K562 (cell line): Measurements from ENCODE around the gene CHST2. TPM values are rescaled to one million over a fixed set of nuclear protein-coding genes. Genes with fewer than 3 reads are reported as not detected.
A peak's percentile ranks its signal among the peaks of the same experiment; 100 is the strongest.

Source experiments
- HMGN3 ChIP-seq: IDR thresholded peaks from 2 replicates; pipeline ENCODE4 v1.6.1; 2011; ENCODE audit warnings: borderline replicate concordance, low read depth, mild to moderate bottlenecking, mixed read lengths, low read length; ENCODE audit not compliant: insufficient read length; ENCODE audit errors: extremely low read depth
- NR4A1 ChIP-seq, 2 experiments: fragments of 250-450 bp in 1 of 2; fragments of 450-650 bp in 1 of 2; sonication (Bioruptor Pico) in 1 of 2; IDR thresholded peaks; 2 replicates each; pipeline versions ENCODE4 v1.4.0 to v1.6.1; 2016 to 2020; ENCODE audit warnings: mild to moderate bottlenecking in 2 of 2, missing compliant biosample characterization in 1 of 2, missing genetic modification characterization in 1 of 2, moderate library complexity in 1 of 2
- OTX1 ChIP-seq: fragments of 450-650 bp; formaldehyde crosslinking; IDR thresholded peaks from 2 replicates; pipeline ENCODE4 v1.4.0; 2022; ENCODE audit warnings: mild to moderate bottlenecking
- PPARD ChIP-seq: fragments of 250-450 bp; sonication (Bioruptor Pico); IDR thresholded peaks from 2 replicates; pipeline ENCODE4 v1.8.0; 2022; ENCODE audit warnings: inconsistent platforms, mild to moderate bottlenecking, moderate library complexity
- RBM22 ChIP-seq: fragments of 200-400 bp; formaldehyde crosslinking; IDR thresholded peaks from 2 replicates; pipeline ENCODE4 v1.6.1; 2018; ENCODE audit warnings: low read length, low read depth; ENCODE audit not compliant: poor library complexity, severe bottlenecking
- RBM34 ChIP-seq: fragments of 200-400 bp; formaldehyde crosslinking; IDR thresholded peaks from 2 replicates; pipeline ENCODE4 v1.6.1; 2018; ENCODE audit warnings: low read length, borderline replicate concordance; ENCODE audit not compliant: insufficient read depth
- SAFB ChIP-seq: fragments of 200-400 bp; formaldehyde crosslinking; IDR thresholded peaks from 2 replicates; pipeline ENCODE4 v1.6.1; 2017; ENCODE audit warnings: low read depth, low read length, borderline replicate concordance
- SNAPC5 ChIP-seq: fragments of 250-450 bp; sonication (Bioruptor Pico); IDR thresholded peaks from 2 replicates; pipeline ENCODE4 v1.8.0; 2021; ENCODE audit warnings: moderate library complexity, mild to moderate bottlenecking, inconsistent platforms
- ZMIZ1 ChIP-seq, 2 experiments: fragments of 150-350 bp in 1 of 2; IDR thresholded peaks; 2 replicates each; pipeline ENCODE4 v1.6.1; 2012 to 2016; ENCODE audit warnings: low read depth in 2 of 2, low read length in 2 of 2, mild to moderate bottlenecking in 1 of 2, moderate library complexity in 1 of 2
- ZNF253 ChIP-seq: fragments of 250-450 bp; sonication (Bioruptor Pico); conservative IDR thresholded peaks from 2 replicates; pipeline ENCODE4 v1.6.1; 2021; ENCODE audit warnings: mild to moderate bottlenecking
- ZNF263 ChIP-seq: sonication (generic); formaldehyde crosslinking; IDR thresholded peaks from 2 replicates; pipeline ENCODE4 v1.8.0; 2022; ENCODE audit warnings: mild to moderate bottlenecking, missing genetic modification reagents, borderline replicate concordance
- ZNF707 ChIP-seq: fragments of 250-450 bp; sonication (Bioruptor Pico); conservative IDR thresholded peaks from 2 replicates; pipeline ENCODE4 v1.8.0; 2022; ENCODE audit warnings: inconsistent platforms, mild to moderate bottlenecking, moderate library complexity
- ZNF778 ChIP-seq: fragments of 450-650 bp; formaldehyde crosslinking; IDR thresholded peaks from 2 replicates; pipeline ENCODE4 v1.4.0; 2020; ENCODE audit warnings: mild to moderate bottlenecking, moderate library complexity
- polyA plus RNA-seq, 8 experiments: library from polyadenylated mRNA; depleted of rRNA in 4 of 8; stranded (reverse) in 5 of 8; unstranded in 3 of 8; fragments of >200 nt; fragmentation: Nextera tagmentation in 2 of 8; fragmentation: Illumina TruSeq in 1 of 8; extraction: Ambion mirVana in 2 of 8; extraction: Trizol in 1 of 8; gene quantifications; 2 replicates each; pipeline versions ENCODE4 v1.2.1 to v1.2.3, GENCODE V29; 2011 to 2014; ENCODE audit warnings: inconsistent platforms in 1 of 8, missing spikeins in 1 of 8
- total RNA-seq, 7 experiments: library from RNA; depleted of rRNA in 6 of 7; stranded (reverse); fragments of >200 nt in 6 of 7; fragmentation: Illumina TruSeq in 2 of 7; extraction: Trizol in 2 of 7; gene quantifications; 2 replicates each; pipeline versions ENCODE4 v1.2.1 to v1.2.3, GENCODE V29; 2011 to 2021; ENCODE audit warnings: low replicate concordance in 1 of 7
- TF ChIP-seq, protein P1 (sequence below), 3 experiments: fragments of 200-800 bp in 1 of 3; fragments of 250-450 bp in 1 of 3; fragments of 450-650 bp in 1 of 3; sonication (Bioruptor Pico) in 1 of 3; sonication (Bioruptor generic) in 1 of 3; formaldehyde crosslinking in 1 of 3; IDR thresholded peaks; 2 replicates each; pipeline versions ENCODE4 v1.6.1 to v1.8.0; 2016 to 2022; ENCODE audit warnings: mild to moderate bottlenecking in 2 of 3, missing genetic modification characterization in 2 of 3, missing compliant biosample characterization in 1 of 3, moderate library complexity in 1 of 3
- TF ChIP-seq, protein P2 (sequence below), 2 experiments: fragments of 450-650 bp; conservative IDR thresholded peaks; 2 replicates each; pipeline ENCODE4 v1.6.1; 2017; ENCODE audit warnings: mild to moderate bottlenecking in 2 of 2, moderate library complexity in 2 of 2

The CHST2 gene
- total and polyA plus RNA-seq, 9 of the 15 experiments (the other 6 are each of a cell fraction or from before 2014, with no cell fraction given): 3.4 to 60.3 (median 13.9) TPM

- TF ChIP-seq ZMIZ1 (IDR thresholded peaks at IDR 0.05; ENCODE audit: low read depth in 2 of 2, low read length in 2 of 2) (peak in 1 of 2 experiments; percentile 99; a peak in 2 of 4 replicates), ZNF707 (CRISPR knock-in tag) (0 out of 2 replicates have a peak, but pooled peaks have one; percentile 8), ZNF263 (CRISPR knock-in tag) (no peak), SAFB (no peak), NR4A1 (CRISPR knock-in tag; IDR thresholded peaks at IDR 0.05) (no peak), NR4A1 (tag; IDR thresholded peaks at IDR 0.05) (peak; percentile 90), HMGN3 (peak; percentile 78), PPARD (CRISPR knock-in tag) (no peak), ZNF253 (no peak), ZNF778 (CRISPR knock-in tag) (no peak), RBM34 (no peak), RBM22 (no peak), SNAPC5 (no peak), OTX1 (CRISPR knock-in tag) (peak; percentile 78; the same call in 1 of the 2 replicates)
- TF ChIP-seq, protein P1, sequence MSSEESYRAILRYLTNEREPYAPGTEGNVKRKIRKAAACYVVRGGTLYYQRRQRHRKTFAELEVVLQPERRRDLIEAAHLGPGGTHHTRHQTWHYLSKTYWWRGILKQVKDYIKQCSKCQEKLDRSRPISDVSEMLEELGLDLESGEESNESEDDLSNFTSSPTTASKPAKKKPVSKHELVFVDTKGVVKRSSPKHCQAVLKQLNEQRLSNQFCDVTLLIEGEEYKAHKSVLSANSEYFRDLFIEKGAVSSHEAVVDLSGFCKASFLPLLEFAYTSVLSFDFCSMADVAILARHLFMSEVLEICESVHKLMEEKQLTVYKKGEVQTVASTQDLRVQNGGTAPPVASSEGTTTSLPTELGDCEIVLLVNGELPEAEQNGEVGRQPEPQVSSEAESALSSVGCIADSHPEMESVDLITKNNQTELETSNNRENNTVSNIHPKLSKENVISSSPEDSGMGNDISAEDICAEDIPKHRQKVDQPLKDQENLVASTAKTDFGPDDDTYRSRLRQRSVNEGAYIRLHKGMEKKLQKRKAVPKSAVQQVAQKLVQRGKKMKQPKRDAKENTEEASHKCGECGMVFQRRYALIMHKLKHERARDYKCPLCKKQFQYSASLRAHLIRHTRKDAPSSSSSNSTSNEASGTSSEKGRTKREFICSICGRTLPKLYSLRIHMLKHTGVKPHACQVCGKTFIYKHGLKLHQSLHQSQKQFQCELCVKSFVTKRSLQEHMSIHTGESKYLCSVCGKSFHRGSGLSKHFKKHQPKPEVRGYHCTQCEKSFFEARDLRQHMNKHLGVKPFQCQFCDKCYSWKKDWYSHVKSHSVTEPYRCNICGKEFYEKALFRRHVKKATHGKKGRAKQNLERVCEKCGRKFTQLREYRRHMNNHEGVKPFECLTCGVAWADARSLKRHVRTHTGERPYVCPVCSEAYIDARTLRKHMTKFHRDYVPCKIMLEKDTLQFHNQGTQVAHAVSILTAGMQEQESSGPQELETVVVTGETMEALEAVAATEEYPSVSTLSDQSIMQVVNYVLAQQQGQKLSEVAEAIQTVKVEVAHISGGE (CRISPR knock-in tag; IDR thresholded peaks at IDR 0.05): peak in 1 of 3 experiments; percentile 63; a peak in 2 of 6 replicates
- TF ChIP-seq, protein P2, sequence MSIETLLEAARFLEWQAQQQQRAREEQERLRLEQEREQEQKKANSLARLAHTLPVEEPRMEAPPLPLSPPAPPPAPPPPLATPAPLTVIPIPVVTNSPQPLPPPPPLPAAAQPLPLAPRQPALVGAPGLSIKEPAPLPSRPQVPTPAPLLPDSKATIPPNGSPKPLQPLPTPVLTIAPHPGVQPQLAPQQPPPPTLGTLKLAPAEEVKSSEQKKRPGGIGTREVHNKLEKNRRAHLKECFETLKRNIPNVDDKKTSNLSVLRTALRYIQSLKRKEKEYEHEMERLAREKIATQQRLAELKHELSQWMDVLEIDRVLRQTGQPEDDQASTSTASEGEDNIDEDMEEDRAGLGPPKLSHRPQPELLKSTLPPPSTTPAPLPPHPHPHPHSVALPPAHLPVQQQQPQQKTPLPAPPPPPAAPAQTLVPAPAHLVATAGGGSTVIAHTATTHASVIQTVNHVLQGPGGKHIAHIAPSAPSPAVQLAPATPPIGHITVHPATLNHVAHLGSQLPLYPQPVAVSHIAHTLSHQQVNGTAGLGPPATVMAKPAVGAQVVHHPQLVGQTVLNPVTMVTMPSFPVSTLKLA (conservative IDR thresholded peaks at IDR 0.05): peak; percentile 47 to 76; a peak in 2 of 4 replicates
Measured at GRCh38 chr3:143084856-143085731, 34.5 kb upstream of the CHST2 start (continued).
